Kidney tubule cell (primary cell): ENCODE measurements around the gene TP53BP2.
"Not testable (repeated sequence)": the region's sequence is repeated elsewhere in the genome, so short reads cannot be mapped to it uniquely, and the experiment has no call there.

Experiments
- DNase-seq: peaks from one replicate; pipeline ENCODE4 v3.0.0-alpha.2; 2018; ENCODE audit warnings: low spot score

TP53BP2 gene, protein sequence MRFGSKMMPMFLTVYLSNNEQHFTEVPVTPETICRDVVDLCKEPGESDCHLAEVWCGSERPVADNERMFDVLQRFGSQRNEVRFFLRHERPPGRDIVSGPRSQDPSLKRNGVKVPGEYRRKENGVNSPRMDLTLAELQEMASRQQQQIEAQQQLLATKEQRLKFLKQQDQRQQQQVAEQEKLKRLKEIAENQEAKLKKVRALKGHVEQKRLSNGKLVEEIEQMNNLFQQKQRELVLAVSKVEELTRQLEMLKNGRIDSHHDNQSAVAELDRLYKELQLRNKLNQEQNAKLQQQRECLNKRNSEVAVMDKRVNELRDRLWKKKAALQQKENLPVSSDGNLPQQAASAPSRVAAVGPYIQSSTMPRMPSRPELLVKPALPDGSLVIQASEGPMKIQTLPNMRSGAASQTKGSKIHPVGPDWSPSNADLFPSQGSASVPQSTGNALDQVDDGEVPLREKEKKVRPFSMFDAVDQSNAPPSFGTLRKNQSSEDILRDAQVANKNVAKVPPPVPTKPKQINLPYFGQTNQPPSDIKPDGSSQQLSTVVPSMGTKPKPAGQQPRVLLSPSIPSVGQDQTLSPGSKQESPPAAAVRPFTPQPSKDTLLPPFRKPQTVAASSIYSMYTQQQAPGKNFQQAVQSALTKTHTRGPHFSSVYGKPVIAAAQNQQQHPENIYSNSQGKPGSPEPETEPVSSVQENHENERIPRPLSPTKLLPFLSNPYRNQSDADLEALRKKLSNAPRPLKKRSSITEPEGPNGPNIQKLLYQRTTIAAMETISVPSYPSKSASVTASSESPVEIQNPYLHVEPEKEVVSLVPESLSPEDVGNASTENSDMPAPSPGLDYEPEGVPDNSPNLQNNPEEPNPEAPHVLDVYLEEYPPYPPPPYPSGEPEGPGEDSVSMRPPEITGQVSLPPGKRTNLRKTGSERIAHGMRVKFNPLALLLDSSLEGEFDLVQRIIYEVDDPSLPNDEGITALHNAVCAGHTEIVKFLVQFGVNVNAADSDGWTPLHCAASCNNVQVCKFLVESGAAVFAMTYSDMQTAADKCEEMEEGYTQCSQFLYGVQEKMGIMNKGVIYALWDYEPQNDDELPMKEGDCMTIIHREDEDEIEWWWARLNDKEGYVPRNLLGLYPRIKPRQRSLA

DNA sequence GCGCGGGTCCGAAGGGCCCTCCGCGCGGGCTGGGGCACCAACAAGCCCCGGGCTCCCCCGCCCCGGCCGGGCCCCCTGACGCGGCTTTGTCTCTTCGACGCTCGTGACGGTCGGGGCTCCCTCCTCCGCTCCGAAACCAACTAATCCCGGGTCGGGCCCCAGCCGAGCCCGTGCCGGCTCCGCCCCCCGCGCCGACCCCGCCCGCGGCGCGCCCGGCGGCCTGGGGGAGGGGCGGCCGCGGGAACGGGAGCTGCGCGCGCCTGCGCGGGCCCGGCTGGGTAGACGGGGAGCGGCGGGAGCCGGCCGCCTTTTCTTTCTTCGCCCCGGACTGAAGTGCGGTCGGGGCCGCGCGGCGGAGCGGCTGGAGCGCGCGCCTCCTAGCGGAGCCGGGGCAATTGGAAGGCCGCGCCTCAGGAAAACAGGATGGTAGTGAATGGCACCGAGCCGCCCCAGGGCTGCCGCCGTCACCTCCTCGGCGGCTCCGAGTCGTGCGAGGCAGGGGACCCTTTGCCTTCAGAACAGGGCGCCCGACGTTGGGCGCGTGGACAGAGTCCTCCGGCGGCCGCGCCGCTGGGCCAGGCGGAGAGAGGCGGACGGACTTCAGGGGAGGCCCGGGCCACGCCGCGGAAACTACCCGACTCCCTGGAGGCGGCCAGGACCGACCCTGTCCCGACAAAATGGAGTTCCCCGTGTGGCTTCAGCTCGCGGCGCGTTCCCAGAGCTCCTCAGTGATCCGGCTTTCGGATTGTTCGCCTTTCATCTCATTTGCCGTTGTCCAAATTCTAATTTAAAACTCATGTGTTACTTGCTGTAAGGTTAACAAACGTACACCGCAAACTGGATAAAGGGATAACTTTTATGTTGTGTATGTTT, at the start of gene TP53BP2:
TP53BP2 (minus strand) TSS at position 138 of the 873 bp plus-strand sequence. CDS start 267 bp downstream, outside the sequence.
- peak; percentile 95 for DNase-seq

DNA sequence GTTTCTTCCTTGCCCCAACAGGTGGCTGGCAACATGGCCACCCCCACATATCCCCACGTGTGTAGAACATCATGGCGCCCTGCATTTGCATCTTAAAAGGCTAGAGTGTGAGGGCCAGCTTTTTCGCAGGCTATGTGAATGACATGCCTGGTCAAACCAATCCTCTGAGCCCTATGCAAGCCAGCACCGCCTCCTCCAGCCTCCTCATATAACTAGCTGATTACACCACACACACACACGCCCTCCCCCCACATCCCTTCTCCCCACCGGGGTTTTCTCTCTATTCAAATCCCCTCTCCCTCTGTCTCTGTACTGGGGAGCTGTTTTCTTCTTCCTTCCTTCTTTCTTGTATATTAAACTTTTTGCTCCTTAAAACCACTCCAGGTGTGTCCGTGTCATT, 44.7 kb upstream of the TP53BP2 start:
- DNase-seq: not testable (repeated sequence)

DNA sequence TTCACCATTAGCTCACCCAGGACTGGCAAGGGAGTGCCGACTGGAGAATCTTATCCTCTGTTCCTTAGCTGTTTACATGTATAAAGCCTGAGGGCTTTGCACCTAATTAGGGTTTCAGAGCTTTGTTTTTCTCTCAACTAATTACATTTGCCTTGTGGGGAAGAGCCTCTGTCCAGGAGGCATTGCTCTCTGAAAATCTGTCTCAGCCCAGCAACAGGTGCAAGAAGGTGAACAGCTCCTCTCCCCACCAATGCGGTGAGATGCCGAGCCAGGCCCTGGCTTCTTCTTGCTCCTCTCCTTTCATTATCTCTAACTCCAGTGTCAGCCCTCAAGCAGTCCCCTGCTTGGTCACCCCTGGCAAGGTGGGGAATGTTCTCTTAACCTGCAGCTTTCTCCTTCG, 43.6 kb upstream of the TP53BP2 start:
- not testable (repeated sequence) for DNase-seq

DNA sequence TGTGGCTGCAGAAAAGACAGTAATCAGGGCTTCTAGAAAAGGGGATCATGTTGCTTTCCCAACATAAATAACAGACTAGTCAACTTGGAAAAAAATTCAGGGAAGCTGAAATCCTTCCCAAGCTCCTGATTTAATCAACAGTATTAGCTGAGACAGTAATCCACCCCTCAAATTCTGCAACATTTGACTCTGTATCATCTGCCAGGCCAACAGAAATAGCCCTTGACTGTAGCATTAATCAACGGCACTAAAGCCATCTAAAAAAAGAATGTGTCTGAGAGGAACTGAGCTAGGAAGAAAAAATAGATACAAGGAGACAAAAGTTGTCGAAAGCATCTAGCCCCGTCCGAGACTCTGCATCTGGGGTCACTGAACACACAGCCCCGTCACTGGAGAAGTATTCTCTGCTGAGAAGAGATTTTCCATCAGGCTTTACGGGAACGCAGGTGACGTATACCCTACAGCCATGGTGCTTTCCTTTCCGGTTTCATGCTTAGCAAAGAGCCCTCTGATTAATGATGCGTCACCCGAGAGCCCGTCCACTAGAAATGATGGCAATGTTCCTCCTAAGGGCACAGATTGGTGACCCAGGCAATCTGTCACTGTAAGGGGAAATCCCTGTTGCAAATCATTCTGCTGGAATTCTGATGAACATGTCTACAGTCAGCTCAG, 42.1 kb upstream of the TP53BP2 start:
- peak; percentile 100 for DNase-seq

DNA sequence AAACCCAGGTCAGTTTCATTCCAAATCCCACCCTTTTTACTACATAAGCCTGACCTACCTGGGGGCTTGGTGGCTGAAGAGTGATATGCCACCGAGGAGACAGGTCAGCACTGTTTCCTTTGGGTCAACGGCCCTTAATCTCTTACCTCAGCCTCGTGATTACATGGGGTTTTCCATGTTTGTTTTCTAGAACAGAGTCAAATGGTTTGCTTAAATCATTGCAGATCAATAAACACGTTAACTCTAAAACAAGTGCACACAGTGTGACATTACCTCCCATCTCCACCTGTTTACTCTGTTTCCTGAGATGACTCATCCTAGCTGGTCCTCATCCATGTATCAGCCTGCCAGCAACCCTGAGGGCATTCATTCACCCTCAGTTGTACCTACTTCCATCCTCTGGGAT, 40.8 kb upstream of the TP53BP2 start:
- peak; percentile 82 for DNase-seq

DNA sequence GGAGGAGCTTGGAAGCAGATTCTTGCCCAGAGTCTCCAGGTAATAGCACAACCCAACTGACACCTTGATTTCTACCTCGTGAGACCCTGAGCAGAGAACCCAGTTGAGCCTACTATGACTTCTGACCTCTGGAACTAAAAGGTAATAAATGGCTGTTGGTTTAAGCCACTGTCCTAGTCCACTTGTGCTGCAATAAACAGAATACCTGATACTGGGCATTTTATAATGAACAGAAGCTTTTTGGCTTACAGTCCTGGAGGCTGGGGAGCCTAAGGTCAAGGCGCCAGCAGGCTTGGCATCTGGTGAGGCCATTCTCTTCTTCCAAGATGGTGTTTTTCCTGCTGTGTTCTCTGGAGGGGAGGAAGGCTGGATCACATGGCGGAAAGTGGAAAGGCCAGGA, 39.9 kb upstream of the TP53BP2 start:
- DNase-seq: no peak

DNA sequence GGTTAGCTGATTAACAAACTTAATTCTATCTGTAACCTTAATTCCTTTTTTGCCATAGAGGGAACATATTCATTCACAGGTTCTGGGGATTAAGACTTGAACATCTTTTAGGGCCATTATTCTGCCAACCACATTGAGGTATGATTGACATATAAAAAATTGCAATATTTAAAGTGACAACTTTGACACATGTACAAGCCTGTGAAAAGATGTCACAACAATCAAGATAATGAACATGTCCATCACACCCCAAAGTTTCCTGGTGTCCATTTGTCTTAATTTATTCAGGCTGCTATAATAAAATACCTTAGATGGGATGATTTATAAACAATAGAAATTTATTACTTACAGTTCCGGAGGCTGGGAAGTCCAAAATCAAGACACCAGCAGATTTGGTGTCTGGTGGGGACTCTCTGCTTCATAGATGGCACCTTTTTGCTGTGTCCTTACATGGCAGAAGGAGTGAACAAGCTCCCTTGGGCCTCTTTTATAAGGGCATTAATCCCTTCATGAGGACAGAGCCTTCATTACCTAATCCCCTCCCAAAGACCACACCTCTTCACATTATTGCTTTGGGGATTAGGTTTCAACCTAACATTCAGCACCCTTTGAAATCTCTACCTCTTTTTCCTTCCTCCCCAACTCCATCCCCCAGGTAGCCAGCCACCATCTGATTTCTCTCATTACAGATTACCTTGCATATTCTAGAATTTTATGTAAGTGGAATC, 33.0 kb upstream of the TP53BP2 start:
- no peak for DNase-seq

DNA sequence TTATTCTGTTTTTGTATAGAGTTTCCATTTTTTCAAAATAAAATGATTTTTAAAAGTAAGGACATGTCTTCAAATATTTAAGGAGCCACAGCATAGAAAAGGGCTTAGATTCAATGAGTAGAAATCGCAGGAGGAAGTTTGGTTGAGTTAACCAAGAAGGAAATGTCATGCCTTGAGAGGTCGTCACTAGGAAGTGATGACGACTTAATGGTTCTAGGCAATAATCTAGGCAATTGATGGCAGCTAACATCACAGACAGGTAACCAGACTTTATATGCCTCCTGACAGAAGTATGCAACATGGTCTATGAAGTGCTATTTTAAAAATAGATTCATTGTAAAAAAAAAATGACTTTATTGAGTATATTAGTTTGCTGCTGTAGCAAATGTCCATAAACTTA, 32.1 kb upstream of the TP53BP2 start:
- no peak for DNase-seq

DNA sequence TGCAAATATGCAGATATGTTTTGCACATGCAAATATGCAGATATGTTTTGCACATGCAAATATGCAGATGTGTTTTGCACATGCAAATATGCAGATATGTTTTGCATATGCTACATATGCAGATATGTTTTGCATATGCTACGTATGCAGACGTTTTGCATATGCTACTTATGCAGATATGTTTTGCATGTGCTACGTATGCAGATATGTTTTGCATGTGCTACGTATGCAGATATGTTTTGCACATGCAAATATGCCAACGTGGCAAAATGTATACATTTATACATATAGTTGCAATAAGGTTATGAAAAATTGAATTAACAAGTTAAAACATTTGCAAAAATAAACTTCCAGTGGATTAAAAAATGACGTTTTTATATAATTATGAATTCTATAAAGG, 30.8 kb upstream of the TP53BP2 start:
- DNase-seq: no peak

DNA sequence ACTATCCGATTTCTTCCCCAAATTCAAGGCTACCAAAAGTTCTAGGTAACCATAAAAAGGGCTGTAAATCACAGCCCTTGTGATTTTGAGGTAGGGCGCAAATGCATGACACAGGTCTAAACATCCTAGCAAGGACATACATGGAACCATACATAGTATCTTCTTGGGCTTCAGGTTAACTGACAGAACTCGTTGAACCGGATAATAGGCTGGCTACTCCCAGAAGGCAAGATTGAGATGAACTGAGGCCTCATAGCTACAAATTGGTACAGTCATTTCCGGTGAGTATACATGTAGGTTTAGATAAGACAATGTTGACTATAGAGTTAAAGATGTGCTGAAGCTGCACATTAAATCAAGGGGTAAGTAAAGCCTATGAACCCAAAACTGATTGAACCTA, 27.3 kb upstream of the TP53BP2 start:
- DNase-seq: no peak

DNA sequence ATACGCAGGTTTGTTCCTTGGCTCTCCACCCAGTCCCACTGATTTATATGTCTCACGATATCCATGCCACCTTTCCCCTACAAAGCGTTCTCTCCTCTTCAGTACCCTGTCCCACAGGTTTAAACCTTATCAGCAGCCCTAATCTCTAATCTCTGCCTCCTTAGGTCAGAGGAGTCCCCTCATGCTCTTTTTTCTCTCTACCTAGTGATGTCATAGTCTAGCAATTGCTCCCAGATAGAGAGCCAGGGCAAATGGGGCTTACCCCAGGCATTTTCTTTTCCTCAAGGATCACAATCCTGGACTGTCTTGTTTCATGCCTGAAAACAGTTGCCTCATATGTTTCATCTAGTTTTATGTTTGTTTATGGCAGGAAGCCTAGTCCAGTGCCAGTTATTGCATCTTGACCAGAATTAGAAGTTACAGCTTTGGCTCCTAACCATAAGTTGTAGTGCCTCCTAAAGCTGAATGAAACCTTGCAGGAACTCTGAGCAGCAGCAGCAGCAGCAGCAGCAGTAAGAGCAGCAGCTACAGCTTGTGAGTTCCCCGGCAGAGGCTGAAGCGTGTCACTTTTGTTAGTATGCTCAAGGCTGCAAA, 26.7 kb upstream of the TP53BP2 start:
- no peak for DNase-seq

DNA sequence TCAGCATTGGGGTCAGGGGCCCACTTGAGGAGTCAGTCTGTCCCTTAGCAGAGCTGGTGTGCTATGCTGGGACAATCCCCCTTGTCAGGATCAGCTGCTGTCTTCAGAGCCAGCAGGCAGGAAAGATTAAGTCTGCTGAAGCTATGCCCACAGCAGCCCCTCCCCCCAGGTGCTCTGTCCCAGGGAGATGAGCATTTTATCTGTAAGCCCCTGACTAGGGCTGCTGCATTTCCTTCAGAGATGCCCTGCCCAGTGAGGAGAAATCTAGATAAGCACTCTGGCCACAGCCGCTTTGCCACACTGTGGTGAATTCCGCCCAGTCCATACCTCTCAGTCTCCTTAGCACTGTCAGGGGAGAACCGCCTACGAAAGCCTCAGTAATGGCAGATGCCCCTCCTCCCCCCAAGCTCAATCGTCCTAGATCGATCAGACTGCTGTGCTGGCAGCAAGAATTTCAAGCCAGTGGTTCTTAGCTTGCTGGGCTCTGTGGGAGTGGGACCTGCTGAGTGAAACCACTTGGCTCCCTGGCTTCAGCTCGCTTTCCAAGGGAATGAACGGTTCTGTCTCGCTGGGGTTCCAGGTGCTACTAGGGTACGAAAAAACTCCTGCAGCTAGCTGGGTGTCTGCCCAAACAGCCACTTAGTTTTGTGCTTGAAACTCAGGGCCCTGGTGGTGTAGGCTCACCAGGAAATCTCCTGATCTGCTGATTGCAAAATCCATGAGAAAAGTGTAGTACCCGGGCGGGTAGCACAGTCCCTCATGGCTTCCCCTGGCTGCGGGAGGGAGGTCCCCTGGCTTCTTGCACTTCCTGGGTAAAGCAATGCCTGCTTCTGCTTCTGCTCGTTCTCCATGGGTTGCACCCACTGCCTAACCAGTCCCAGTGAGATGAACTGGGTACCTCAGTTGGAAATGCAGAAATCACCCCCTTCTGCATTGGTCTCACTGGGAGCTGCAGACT, 25.1 kb upstream of the TP53BP2 start:
- no peak for DNase-seq

DNA sequence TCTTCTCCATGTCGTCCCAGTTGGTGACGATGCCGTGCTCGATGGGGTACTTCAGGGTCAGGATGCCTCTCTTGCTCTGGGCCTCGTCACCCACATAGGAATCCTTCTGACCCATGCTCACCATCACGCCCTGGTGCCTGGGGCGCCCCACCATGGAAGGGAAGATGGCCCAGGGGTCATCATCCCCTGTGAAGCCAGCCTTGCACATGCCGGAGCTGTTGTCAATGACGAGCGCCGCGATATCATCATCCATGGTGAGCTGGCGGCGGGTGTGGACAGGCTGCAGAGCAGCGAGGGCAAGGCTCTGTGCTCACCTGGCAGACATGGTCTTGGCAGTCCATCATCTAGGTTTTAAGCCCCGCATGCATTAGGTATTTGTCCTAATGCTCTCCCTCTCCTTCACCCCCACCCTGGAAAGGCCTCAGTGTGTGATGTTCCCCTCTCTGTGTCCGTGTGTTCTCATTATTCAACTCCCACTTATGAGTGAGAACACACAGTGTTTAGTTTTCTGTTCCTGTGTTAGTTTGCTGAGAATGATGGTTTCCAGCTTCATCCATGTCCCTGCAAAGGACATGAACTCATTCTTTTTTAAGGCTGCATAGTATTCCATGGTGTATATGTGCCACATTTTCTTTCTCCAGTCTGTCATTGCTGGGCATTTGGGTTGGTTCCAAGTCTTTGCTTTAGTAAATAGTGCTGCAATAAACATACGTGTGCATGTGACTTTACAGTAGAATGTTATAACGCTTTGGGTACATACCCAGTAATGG, 19.0 kb upstream of the TP53BP2 start:
- DNase-seq: not testable (repeated sequence)

DNA sequence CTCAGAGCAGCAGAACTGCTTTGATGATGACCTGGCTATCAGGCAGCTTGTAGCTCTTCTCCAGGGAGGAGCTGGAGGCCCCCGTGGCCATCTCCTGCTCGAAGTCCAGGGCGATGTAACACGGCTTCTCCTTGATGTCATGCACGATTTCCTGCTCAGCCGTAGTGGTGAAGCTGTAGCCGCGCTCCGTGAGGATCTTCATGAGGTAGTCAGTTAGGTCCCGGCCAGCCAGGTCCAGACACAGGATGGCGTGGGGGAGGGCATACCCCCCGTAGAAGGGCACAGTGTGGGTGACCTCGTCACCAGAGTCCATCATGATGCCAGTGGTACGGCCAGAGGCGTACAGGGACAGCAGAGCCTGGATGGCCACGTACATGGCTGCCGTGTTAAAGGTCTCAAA, 18.3 kb upstream of the TP53BP2 start:
- no peak for DNase-seq

DNA sequence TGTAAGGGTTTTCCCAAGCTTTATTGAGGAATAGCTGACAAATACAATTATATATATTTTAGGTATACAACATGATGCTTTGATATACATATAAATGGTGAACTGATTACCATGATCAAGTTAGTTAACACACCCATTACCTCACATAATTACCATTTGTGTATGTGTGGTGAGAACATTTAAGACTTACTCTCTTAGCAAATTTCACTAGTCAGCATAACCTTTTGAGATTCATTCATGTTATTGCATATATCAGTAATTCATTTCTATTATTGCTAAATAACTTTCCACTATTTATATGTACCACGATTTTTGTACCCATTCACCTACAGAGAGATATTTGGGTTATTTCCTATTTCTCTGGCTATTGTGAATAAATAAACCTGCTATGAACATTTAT, 16.2 kb upstream of the TP53BP2 start:
- no peak for DNase-seq

DNA sequence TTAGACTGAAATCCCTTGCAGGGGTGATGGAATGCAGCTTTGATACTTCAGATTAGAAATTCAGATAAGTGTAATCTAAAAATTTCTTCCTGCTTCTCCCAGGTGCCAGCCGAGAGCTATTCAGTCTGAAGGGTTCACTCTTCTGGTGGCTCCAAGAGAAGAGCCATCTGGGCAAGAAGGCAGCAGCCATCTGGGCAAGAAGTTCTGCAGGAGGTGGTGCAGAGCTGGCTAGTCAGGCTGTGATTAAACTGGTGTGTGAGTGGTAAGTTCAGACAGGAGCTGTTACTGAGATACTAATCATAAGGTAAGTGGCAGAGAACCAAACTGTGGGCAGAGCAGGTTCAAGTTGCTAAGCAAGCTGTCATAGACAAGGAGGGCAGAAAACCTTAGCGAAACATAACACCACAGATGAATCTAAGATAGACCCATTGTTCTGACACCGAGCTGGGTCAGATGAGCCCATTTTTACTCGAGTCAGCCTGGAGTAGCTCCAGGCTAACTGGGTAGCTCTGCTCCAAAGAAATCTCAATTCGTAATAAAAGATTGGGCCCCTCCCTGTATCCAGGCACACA, 14.4 kb upstream of the TP53BP2 start:
- DNase-seq: peak; percentile 21

DNA sequence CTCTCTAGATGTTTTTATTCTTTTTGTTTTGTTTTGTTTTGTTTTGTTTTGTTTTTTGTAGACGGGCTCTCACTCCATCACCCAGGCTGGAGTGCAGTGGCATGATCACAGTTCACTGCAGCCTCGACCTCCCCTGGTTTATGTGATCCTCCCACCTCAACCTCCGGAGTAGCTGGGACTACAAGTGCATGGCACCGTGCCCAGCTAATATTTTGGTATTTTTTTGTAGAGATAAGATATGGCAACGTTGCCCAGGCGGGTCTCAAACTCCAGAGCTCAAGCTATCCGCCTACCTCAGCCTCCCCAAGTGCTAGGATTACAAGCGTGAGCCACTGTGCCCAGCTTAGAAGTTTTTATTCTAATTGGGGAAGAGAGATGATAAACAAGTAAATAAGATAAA, 13.3 kb upstream of the TP53BP2 start:
- DNase-seq: no peak

DNA sequence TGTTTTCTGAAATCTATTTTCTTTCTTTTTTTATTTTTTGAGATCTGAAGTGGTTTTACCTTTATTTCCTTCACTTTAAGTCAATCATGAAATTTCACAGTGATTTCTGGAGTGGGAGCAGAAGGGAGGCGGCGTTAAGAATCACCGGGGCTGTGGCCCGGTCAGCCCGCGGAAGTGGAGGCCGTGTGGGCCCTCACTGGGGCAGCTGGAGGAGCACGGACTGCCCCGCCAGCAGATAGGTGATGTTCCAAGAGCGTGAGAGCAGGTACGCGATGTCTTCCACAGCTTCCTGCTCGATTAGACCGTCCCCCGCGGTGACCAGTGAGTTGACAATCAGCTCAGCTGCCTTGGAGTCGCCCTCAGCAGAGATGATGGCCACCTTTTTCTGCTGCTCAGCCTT, 10.6 kb upstream of the TP53BP2 start:
- DNase-seq: no peak
